ENCODE results near the gene TEKT1. TPM values are rescaled to one million over a fixed set of nuclear protein-coding genes. Genes with fewer than 3 reads are reported as not detected.

TEKT1 gene
- total RNA-seq, 2 experiments from 2014 or later = not detected

GRCh38 chr17:6753546-6753945 is 78.0 kb downstream of the TEKT1 start:
- H3K9me3 Mint-ChIP-seq = no peaks in the 10 kb centered on the region
- CTCF ChIA-PET = no interaction called here
- intact Hi-C loops (cut with micrococcal nuclease) = no loop called here
- no peak for DNase-seq
- no peaks in the 10 kb centered on the region for H3K27me3 Mint-ChIP-seq (ENCODE audit: low read depth)
- H3K4me3 Mint-ChIP-seq = no peak overlapping the region
- H3K4me1 Mint-ChIP-seq (ENCODE audit: low read depth) = peaks cover 53% of the 10 kb centered on the region
- H3K36me3 Mint-ChIP-seq (ENCODE audit: low read depth) = peaks cover 16% of the 10 kb centered on the region
- H3K27ac Mint-ChIP-seq = no peak overlapping the region

GRCh38 chr17:6753006-6753445 is 78.5 kb downstream of the TEKT1 start:
- DNase-seq = peak; percentile 43
- intact Hi-C loops (cut with micrococcal nuclease) = no loop called here
- Mint-ChIP-seq H3K4me3 (peak overlapping the region; percentile 25), H3K27me3 (ENCODE audit: low read depth) (no peaks in the 10 kb centered on the region), H3K4me1 (ENCODE audit: low read depth) (peaks cover 49% of the 10 kb centered on the region), H3K9me3 (no peaks in the 10 kb centered on the region), H3K27ac (peak overlapping the region; percentile 65), H3K36me3 (ENCODE audit: low read depth) (peaks cover 11% of the 10 kb centered on the region)
- CTCF ChIA-PET = no interaction called here

GRCh38 chr17:6752068-6752909 is 79.2 kb downstream of the TEKT1 start:
- Mint-ChIP-seq H3K4me3 (no peak overlapping the region), H3K27me3 (ENCODE audit: low read depth) (no peaks in the 10 kb centered on the region), H3K27ac (peak overlapping the region; percentile 65), H3K36me3 (ENCODE audit: low read depth) (peaks cover 6% of the 10 kb centered on the region), H3K9me3 (no peaks in the 10 kb centered on the region), H3K4me1 (ENCODE audit: low read depth) (peaks cover 43% of the 10 kb centered on the region)
- CTCF ChIA-PET = interaction anchor here (0.9 to 1.6 kb wide), 2 partner anchors 86 to 91 kb away, joined by 3 to 4 read pairs; no protein-coding TSS in a partner anchor
- DNase-seq = no peak
- intact Hi-C loops (cut with micrococcal nuclease) = no loop called here

- CTCF ChIA-PET = interaction anchor here (0.7 to 1.1 kb wide), 2 partner anchors 9 to 94 kb away, joined by 3 read pairs; no protein-coding TSS in a partner anchor
- Mint-ChIP-seq H3K36me3 (ENCODE audit: low read depth) (no peaks in the 10 kb centered on the region), H3K27me3 (ENCODE audit: low read depth) (no peaks in the 10 kb centered on the region), H3K4me3 (no peak overlapping the region), H3K27ac (no peak overlapping the region), H3K4me1 (ENCODE audit: low read depth) (peaks cover 21% of the 10 kb centered on the region), H3K9me3 (no peaks in the 10 kb centered on the region)
- DNase-seq = peak; percentile 28
- intact Hi-C loops (cut with micrococcal nuclease) = no loop called here
These were observed 82.0 kb downstream of the TEKT1 start for GRCh38 chr17:6749519-6749918.

GRCh38 chr17:6748617-6749016 is 82.9 kb downstream of the TEKT1 start:
- Mint-ChIP-seq H3K36me3 (ENCODE audit: low read depth) (no peaks in the 10 kb centered on the region), H3K4me1 (ENCODE audit: low read depth) (peaks cover 16% of the 10 kb centered on the region), H3K27me3 (ENCODE audit: low read depth) (no peaks in the 10 kb centered on the region), H3K27ac (no peak overlapping the region), H3K9me3 (no peaks in the 10 kb centered on the region), H3K4me3 (no peak overlapping the region)
- CTCF ChIA-PET = no interaction called here
- no peak for DNase-seq
- intact Hi-C loops (cut with micrococcal nuclease) = no loop called here

Other genes with a start within 250 kb of the TEKT1 start
- 1 to 10 TPM; 7.7 to 8.1 TPM for gene KIAA0753, start 191.0 kb downstream of the TEKT1 start, total RNA-seq
- gene TXNDC17, start 190.7 kb downstream of the TEKT1 start, total RNA-seq = 10 to 100 TPM; 71.4 to 85.8 TPM
- 10 to 100 TPM; 21.7 to 22.5 TPM for gene MED31, start 180.1 kb downstream of the TEKT1 start, total RNA-seq
- 1 to 10 TPM in 1 of 2 experiments, under 1 TPM in 1; 0.99 to 1.2 TPM for gene C17orf100, start 180.0 kb downstream of the TEKT1 start, total RNA-seq
- not detected for gene SLC13A5, start 118.4 kb downstream of the TEKT1 start, total RNA-seq
- 10 to 100 TPM; 15.0 to 19.0 TPM for gene XAF1, start 75.7 kb downstream of the TEKT1 start, total RNA-seq
- gene FBXO39, start 55.5 kb downstream of the TEKT1 start, total RNA-seq = not detected
- gene ALOX12, start 164.3 kb upstream of the TEKT1 start, total RNA-seq = not detected
- 100 to 1,000 TPM; 120 to 130 TPM for gene RNASEK, start 180.9 kb upstream of the TEKT1 start, total RNA-seq
- under 1 TPM; 0.62 to 0.74 TPM for gene BCL6B, start 191.3 kb upstream of the TEKT1 start, total RNA-seq
- 1 to 10 TPM; 4.1 to 5.3 TPM for gene SLC16A13, start 204.3 kb upstream of the TEKT1 start, total RNA-seq
- gene SLC16A11, start 212.4 kb upstream of the TEKT1 start, total RNA-seq = under 1 TPM; 0.30 to 0.64 TPM
- not detected for gene CLEC10A, start 248.5 kb upstream of the TEKT1 start, total RNA-seq